GM12878 (cell line): ENCODE measurements around the gene RTCB. TPM values are rescaled to one million over a fixed set of nuclear protein-coding genes. Genes with fewer than 3 reads are reported as not detected.

Experiments used
- ATAC-seq: fragments of 200-7000 bp; cut with Tn5 transposase; 3 replicates; pipeline ENCODE4 v1.9.1; 2020; ENCODE audit warnings: mild to moderate bottlenecking, moderate library complexity
- BruUV-seq: library from RNA; stranded (reverse); fragments of 400-500 nt; replicated peaks from 2 replicates; lab custom pipeline; 2021; lab: Mats Ljungman, UMichigan
- CTCF ChIA-PET: fragments of 300-600 bp; sonication (Branson Sonifier 250); formaldehyde crosslinking; extraction: SDS; loops from one replicate; lab custom pipeline; 2021; ENCODE audit warnings: inconsistent platforms; lab: Yijun Ruan, JAX
- POLR2A ChIA-PET: fragments of 350-600 bp; formaldehyde crosslinking; extraction: SDS; loops from one replicate; lab custom pipeline; 2021; ENCODE audit warnings: inconsistent platforms; lab: Charles Lee
- RAD21 ChIA-PET: fragments of 300-600 bp; sonication (Branson Sonifier 250); formaldehyde crosslinking; loops from one replicate; lab custom pipeline; 2023; ENCODE audit warnings: antibody characterized with exemption; ENCODE audit not compliant: unreplicated experiment; lab: Charles Lee
- SMC1A ChIA-PET: fragments of 300-600 bp; sonication (Branson Sonifier 250); formaldehyde crosslinking; loops from one replicate; lab custom pipeline; 2023; ENCODE audit not compliant: unreplicated experiment, uncharacterized antibody; lab: Charles Lee
- DNase-seq: peaks from one replicate; pipeline ENCODE4 v3.0.0-alpha.2; 2011; ENCODE audit warnings: low read depth, low spot score
- FAIRE-seq: peaks from 3 replicates; lab custom pipeline; 2011; peaks lifted over from hg19 to GRCh38; lab: Jason Lieb, UNC
- H2AFZ ChIP-seq: 2 replicates; pipeline ENCODE4 v1.6.0; 2011; ENCODE audit warnings: low read depth, low read length, control low read depth; ENCODE audit not compliant: control insufficient read depth
- H3K27ac ChIP-seq: 2 replicates; pipeline ENCODE4 v1.5.1; 2011; ENCODE audit warnings: control low read depth; ENCODE audit not compliant: control insufficient read depth, insufficient read depth
- H3K27me3 ChIP-seq, 2 experiments: replicated peaks in 1 of 2; 2 replicates each; pipeline versions ENCODE4 v1.6.0 to v1.6.1; 2011; ENCODE audit warnings: low read length in 1 of 2; ENCODE audit not compliant: control insufficient read depth in 2 of 2, insufficient read depth in 2 of 2
- H3K36me3 ChIP-seq, 2 experiments: 2 replicates each; pipeline ENCODE4 v1.5.1; 2011; ENCODE audit warnings: low read length in 1 of 2; ENCODE audit not compliant: control insufficient read depth in 2 of 2, insufficient read depth in 2 of 2
- H3K4me1 ChIP-seq: 2 replicates; pipeline ENCODE4 v1.6.1; 2011; ENCODE audit warnings: mild to moderate bottlenecking, low read length, moderate library complexity, mixed read lengths; ENCODE audit not compliant: control insufficient read depth, insufficient read depth
- H3K4me2 ChIP-seq: 2 replicates; pipeline ENCODE4 v1.6.0; 2011; ENCODE audit warnings: control low read depth; ENCODE audit not compliant: control insufficient read depth, insufficient read depth
- H3K4me3 ChIP-seq: fragments of 200-600 bp; sonication (generic); 2 replicates; pipeline ENCODE4 v1.5.1; 2016
- H3K79me2 ChIP-seq: 2 replicates; pipeline ENCODE4 v1.6.0; 2011; ENCODE audit warnings: low read length; ENCODE audit not compliant: control insufficient read depth, insufficient read depth
- H3K9ac ChIP-seq: 2 replicates; pipeline ENCODE4 v1.8.0; 2011; ENCODE audit warnings: low read length, control low read depth, mixed read lengths; ENCODE audit not compliant: control insufficient read depth, insufficient read depth
- H3K9me3 ChIP-seq: replicated peaks from 3 replicates; pipeline ENCODE4 v1.5.1; 2011; ENCODE audit warnings: mild to moderate bottlenecking, low read length; ENCODE audit not compliant: control insufficient read depth, insufficient read depth
- H4K20me1 ChIP-seq: 2 replicates; pipeline ENCODE4 v1.6.0; 2011; ENCODE audit not compliant: control insufficient read depth, insufficient read depth
- POLR2A ChIP-seq: IDR thresholded peaks from 2 replicates; pipeline ENCODE4 v1.6.1; 2011; ENCODE audit warnings: low read depth, mild to moderate bottlenecking, low read length
- RAD21 ChIP-seq: IDR thresholded peaks from 2 replicates; pipeline ENCODE4 v1.6.1; 2011; ENCODE audit warnings: mild to moderate bottlenecking, low read depth, low read length, moderate library complexity; ENCODE audit not compliant: insufficient read depth
- TARDBP ChIP-seq: IDR thresholded peaks from 2 replicates; pipeline ENCODE4 v1.6.1; 2016; ENCODE audit warnings: borderline replicate concordance
- YBX1 ChIP-seq: fragments of 450-650 bp; IDR thresholded peaks from 2 replicates; pipeline ENCODE4 v1.6.1; 2016; ENCODE audit warnings: antibody characterized with exemption
- WGBS: methylation state at CpG from one replicate; pipeline ENCODE4 v1.1.6; 2016; ENCODE audit warnings: low lambda C conversion rate; ENCODE audit not compliant: insufficient replicate concordance, insufficient coverage; ENCODE audit errors: missing lambda C conversion rate; 5-methylcytosine and 5-hydroxymethylcytosine counted together
- in situ Hi-C: fragments of 300-500 bp; cut with MboI; formaldehyde crosslinking; loops from 9 replicates; pipeline ENCODE4 v1.14.3; 2018; ENCODE audit warnings: mixed read lengths
- intact Hi-C: fragments of 100-400 bp; cut with micrococcal nuclease; formaldehyde crosslinking; loops from one replicate; pipeline ENCODE4 v1.14.2; 2022; ENCODE audit not compliant: unreplicated experiment
- polyA plus RNA-seq, 11 experiments: library from polyadenylated mRNA; depleted of rRNA in 4 of 11; unstranded in 6 of 11; stranded (reverse) in 5 of 11; fragments of >200 nt; fragmentation: Nextera tagmentation in 4 of 11; fragmentation: Illumina TruSeq in 1 of 11; extraction: Ambion mirVana in 4 of 11; extraction: Trizol in 1 of 11; gene quantifications; 1 replicate in 1 of 11; 2 replicates in 10 of 11; pipeline versions ENCODE4 v1.2.1 to v1.2.3, GENCODE V29; 2011 to 2016; ENCODE audit warnings: inconsistent platforms in 2 of 11, missing spikeins in 2 of 11, low read depth in 1 of 11
- total RNA-seq, 4 experiments: library from RNA; depleted of rRNA in 3 of 4; stranded (reverse); fragments of >200 nt in 3 of 4; fragmentation: Illumina TruSeq in 1 of 4; extraction: Trizol in 1 of 4; gene quantifications; 2 replicates each; pipeline versions ENCODE4 v1.2.1 to v1.2.3, GENCODE V29; 2013 to 2021
- TF ChIP-seq, protein P1 (sequence below): fragments of 450-650 bp; IDR thresholded peaks from 2 replicates; pipeline ENCODE4 v1.6.1; 2017; ENCODE audit warnings: low read depth, mild to moderate bottlenecking, moderate library complexity
- TF ChIP-seq, protein P2 (sequence below): fragments of 450-650 bp; formaldehyde crosslinking; IDR thresholded peaks from 2 replicates; pipeline ENCODE4 v1.4.0; 2022; ENCODE audit warnings: mild to moderate bottlenecking, moderate library complexity
- TF ChIP-seq, protein P3 (sequence below): IDR thresholded peaks from 2 replicates; pipeline ENCODE4 v1.6.1; 2012; ENCODE audit warnings: low read depth, low read length, improper control_type of control experiment
- TF ChIP-seq, protein P4 (sequence below), 3 experiments: IDR thresholded peaks in 2 of 3; conservative IDR thresholded peaks in 1 of 3; 2 replicates each; pipeline ENCODE4 v1.5.1; 2011; ENCODE audit warnings: low read depth in 3 of 3, low read length in 3 of 3, mild to moderate bottlenecking in 3 of 3, control low read depth in 2 of 3, moderate library complexity in 2 of 3, inconsistent platforms in 1 of 3, mixed read lengths in 1 of 3; ENCODE audit not compliant: control insufficient read depth in 2 of 3, insufficient read depth in 1 of 3; ENCODE audit errors: extremely low read depth in 1 of 3

Gene RTCB
- total and polyA plus RNA-seq, 10 of the 15 experiments (the other 5 are each of a cell fraction or from before 2014, with no cell fraction given), result 88.4 to 203 (median 106) TPM

DNA sequence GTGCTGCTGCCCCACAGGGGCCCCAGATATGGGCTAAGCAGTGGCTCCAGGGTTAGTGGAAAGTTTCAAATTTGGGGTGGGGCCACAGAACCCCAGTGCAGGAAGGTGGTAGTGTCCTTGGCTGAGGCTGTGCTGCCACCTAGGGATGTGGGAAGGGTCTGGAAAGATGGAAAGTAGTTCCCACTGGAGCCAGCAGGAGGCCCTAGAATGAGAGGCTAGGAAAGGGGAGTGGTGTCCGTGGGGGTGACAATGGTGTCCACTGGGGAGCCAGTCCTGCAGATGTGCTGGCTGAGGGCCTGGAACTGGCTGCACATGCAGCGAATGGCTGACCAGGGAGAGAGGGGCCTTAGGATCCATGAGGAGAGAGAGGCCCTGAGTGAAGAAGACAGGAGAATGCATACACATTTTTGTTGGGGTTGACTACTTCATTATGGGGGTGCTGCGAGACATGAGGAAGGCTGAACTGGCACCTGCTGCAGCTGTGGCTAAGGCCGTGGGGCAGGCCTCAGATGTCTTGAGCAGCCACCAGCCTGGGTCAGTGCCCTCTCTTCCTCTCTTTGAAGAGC lies 33.3 kb downstream of the RTCB start:
- Histone ChIP-seq H3K4me1 (no peaks in the 10 kb centered on the region), H3K36me3 (no peaks in the 10 kb centered on the region), H3K4me2 (no peak overlapping the region), H4K20me1 (no peaks in the 10 kb centered on the region), H3K9ac (no peak overlapping the region)
- no TSS peak for BruUV-seq
- TF ChIP-seq, protein P1, sequence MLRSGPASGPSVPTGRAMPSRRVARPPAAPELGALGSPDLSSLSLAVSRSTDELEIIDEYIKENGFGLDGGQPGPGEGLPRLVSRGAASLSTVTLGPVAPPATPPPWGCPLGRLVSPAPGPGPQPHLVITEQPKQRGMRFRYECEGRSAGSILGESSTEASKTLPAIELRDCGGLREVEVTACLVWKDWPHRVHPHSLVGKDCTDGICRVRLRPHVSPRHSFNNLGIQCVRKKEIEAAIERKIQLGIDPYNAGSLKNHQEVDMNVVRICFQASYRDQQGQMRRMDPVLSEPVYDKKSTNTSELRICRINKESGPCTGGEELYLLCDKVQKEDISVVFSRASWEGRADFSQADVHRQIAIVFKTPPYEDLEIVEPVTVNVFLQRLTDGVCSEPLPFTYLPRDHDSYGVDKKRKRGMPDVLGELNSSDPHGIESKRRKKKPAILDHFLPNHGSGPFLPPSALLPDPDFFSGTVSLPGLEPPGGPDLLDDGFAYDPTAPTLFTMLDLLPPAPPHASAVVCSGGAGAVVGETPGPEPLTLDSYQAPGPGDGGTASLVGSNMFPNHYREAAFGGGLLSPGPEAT, result no peak
- TF ChIP-seq, protein P2, sequence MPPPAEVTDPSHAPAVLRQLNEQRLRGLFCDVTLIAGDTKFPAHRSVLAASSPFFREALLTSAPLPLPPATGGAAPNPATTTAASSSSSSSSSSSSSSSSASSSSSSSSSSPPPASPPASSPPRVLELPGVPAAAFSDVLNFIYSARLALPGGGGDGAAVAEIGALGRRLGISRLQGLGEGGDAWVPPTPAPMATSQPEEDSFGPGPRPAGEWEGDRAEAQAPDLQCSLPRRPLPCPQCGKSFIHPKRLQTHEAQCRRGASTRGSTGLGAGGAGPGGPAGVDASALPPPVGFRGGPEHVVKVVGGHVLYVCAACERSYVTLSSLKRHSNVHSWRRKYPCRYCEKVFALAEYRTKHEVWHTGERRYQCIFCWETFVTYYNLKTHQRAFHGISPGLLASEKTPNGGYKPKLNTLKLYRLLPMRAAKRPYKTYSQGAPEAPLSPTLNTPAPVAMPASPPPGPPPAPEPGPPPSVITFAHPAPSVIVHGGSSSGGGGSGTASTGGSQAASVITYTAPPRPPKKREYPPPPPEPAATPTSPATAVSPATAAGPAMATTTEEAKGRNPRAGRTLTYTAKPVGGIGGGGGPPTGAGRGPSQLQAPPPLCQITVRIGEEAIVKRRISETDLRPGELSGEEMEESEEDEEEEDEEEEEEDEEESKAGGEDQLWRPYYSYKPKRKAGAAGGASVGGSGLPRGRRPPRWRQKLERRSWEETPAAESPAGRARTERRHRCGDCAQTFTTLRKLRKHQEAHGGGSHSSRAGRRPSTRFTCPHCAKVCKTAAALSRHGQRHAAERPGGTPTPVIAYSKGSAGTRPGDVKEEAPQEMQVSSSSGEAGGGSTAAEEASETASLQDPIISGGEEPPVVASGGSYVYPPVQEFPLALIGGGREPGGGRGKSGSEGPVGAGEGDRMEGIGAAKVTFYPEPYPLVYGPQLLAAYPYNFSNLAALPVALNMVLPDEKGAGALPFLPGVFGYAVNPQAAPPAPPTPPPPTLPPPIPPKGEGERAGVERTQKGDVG, result no peak
- TF ChIP-seq YBX1 (no peak), RAD21 (peak; percentile 43), POLR2A (no peak), TARDBP (no peak)
- TF ChIP-seq, protein P3, sequence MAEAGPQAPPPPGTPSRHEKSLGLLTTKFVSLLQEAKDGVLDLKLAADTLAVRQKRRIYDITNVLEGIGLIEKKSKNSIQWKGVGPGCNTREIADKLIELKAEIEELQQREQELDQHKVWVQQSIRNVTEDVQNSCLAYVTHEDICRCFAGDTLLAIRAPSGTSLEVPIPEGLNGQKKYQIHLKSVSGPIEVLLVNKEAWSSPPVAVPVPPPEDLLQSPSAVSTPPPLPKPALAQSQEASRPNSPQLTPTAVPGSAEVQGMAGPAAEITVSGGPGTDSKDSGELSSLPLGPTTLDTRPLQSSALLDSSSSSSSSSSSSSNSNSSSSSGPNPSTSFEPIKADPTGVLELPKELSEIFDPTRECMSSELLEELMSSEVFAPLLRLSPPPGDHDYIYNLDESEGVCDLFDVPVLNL, result no peak
- TF ChIP-seq, protein P4, sequence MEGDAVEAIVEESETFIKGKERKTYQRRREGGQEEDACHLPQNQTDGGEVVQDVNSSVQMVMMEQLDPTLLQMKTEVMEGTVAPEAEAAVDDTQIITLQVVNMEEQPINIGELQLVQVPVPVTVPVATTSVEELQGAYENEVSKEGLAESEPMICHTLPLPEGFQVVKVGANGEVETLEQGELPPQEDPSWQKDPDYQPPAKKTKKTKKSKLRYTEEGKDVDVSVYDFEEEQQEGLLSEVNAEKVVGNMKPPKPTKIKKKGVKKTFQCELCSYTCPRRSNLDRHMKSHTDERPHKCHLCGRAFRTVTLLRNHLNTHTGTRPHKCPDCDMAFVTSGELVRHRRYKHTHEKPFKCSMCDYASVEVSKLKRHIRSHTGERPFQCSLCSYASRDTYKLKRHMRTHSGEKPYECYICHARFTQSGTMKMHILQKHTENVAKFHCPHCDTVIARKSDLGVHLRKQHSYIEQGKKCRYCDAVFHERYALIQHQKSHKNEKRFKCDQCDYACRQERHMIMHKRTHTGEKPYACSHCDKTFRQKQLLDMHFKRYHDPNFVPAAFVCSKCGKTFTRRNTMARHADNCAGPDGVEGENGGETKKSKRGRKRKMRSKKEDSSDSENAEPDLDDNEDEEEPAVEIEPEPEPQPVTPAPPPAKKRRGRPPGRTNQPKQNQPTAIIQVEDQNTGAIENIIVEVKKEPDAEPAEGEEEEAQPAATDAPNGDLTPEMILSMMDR (IDR thresholded peaks at IDR 0.05 in 2 of 3, conservative IDR thresholded peaks at IDR 0.05 in 1 of 3; ENCODE audit: control insufficient read depth in 2 of 3, extremely low read depth in 1 of 3, insufficient read depth in 1 of 3, low read depth in 3 of 3, low read length in 3 of 3), result peak; percentile 46 to 54 (median 53)
- TF ChIP-seq, all 136 proteins: peak for 2
- Histone ChIP-seq H2AFZ (no peak overlapping the region), H3K4me3 (no peak overlapping the region), H3K27me3 (no peaks in the 10 kb centered on the region), H3K27ac (no peak overlapping the region), H3K79me2 (no peaks in the 10 kb centered on the region), H3K9me3 (no peaks in the 10 kb centered on the region)
- ChIA-PET RAD21 (no interaction called here), CTCF (interaction anchor here (0.8 to 1.5 kb wide), 5 partner anchors 16 to 237 kb away, joined by 3 to 5 read pairs (median 3); no protein-coding TSS in a partner anchor), SMC1A (interaction anchor here (0.9 kb wide), 1 partner anchor 13 kb away, joined by 3 read pairs; no protein-coding TSS in a partner anchor), POLR2A (no interaction called here)
- in situ Hi-C loops, result no loop called here
- no peak for DNase-seq
- intact Hi-C loops, result no loop called here
- no peak for FAIRE-seq
- WGBS, result 32% methylated on average over 3 of the region's 4 CpGs
- ATAC-seq, result peak; percentile 69
